Measurements from ENCODE around the gene KIRREL3.

DNA sequence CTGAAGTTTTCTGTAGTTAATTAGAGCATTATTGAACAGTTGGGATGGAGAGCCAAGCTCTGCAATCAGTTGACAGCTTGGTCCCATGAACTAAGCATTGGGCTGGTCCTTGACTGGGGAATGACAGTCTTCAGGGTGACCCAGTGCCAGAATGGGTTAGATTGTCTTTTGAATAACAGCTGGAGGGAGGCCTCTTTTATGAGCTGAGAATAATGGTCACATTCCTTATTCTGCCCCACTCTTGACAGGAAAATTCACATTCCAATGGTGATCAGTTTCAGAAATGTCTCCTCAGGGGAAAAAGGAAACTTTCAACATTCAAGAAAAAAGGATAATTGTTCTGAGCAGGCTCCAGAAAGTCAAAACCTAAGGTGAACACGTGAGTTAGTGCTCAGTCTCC lies 113.9 kb downstream of the KIRREL3 start:
- TF ChIP-seq, protein P1, sequence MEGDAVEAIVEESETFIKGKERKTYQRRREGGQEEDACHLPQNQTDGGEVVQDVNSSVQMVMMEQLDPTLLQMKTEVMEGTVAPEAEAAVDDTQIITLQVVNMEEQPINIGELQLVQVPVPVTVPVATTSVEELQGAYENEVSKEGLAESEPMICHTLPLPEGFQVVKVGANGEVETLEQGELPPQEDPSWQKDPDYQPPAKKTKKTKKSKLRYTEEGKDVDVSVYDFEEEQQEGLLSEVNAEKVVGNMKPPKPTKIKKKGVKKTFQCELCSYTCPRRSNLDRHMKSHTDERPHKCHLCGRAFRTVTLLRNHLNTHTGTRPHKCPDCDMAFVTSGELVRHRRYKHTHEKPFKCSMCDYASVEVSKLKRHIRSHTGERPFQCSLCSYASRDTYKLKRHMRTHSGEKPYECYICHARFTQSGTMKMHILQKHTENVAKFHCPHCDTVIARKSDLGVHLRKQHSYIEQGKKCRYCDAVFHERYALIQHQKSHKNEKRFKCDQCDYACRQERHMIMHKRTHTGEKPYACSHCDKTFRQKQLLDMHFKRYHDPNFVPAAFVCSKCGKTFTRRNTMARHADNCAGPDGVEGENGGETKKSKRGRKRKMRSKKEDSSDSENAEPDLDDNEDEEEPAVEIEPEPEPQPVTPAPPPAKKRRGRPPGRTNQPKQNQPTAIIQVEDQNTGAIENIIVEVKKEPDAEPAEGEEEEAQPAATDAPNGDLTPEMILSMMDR (IDR thresholded peaks at IDR 0.05), result no peak
- TF ChIP-seq POLR2A (IDR thresholded peaks at IDR 0.05), result no peak

Data from testis (tissue), 2 donors.